Kidney epithelial cell (primary cell): Measurements from ENCODE around the gene CD28. TPM values are rescaled to one million over a fixed set of nuclear protein-coding genes. Genes with fewer than 3 reads are reported as not detected.
"Not testable (repeated sequence)": the region's sequence is repeated elsewhere in the genome, so short reads cannot be mapped to it uniquely, and the experiment has no call there.

ENCODE experiments used
- DNase-seq: peaks from one replicate; pipeline ENCODE4 v3.0.0-alpha.2; 2010; ENCODE audit warnings: low read depth
- H3K27me3 ChIP-seq: 2 replicates; pipeline ENCODE4 v1.6.0; 2011; ENCODE audit warnings: low read length; ENCODE audit not compliant: control insufficient read depth, insufficient read depth
- H3K36me3 ChIP-seq: 2 replicates; pipeline ENCODE4 v1.5.1; 2011; ENCODE audit warnings: low read length; ENCODE audit not compliant: control insufficient read depth, insufficient read depth
- H3K4me3 ChIP-seq: 2 replicates; pipeline ENCODE4 v1.5.1; 2011; ENCODE audit warnings: low read depth, mild to moderate bottlenecking, control low read depth, low read length
- CTCF ChIP-seq: IDR thresholded peaks from 2 replicates; pipeline ENCODE4 v1.5.1; 2011; ENCODE audit warnings: mild to moderate bottlenecking, moderate library complexity, low read length, control low read depth, inconsistent platforms; ENCODE audit not compliant: insufficient read depth, poor library complexity, severe bottlenecking
- total RNA-seq: library from RNA; depleted of rRNA; stranded (reverse); fragments of >200 nt; gene quantifications from 2 replicates; pipeline ENCODE4 v1.2.3, GENCODE V29; 2015

Gene CD28
- total RNA-seq, 1 donor from 2014 or later = not detected

DNA sequence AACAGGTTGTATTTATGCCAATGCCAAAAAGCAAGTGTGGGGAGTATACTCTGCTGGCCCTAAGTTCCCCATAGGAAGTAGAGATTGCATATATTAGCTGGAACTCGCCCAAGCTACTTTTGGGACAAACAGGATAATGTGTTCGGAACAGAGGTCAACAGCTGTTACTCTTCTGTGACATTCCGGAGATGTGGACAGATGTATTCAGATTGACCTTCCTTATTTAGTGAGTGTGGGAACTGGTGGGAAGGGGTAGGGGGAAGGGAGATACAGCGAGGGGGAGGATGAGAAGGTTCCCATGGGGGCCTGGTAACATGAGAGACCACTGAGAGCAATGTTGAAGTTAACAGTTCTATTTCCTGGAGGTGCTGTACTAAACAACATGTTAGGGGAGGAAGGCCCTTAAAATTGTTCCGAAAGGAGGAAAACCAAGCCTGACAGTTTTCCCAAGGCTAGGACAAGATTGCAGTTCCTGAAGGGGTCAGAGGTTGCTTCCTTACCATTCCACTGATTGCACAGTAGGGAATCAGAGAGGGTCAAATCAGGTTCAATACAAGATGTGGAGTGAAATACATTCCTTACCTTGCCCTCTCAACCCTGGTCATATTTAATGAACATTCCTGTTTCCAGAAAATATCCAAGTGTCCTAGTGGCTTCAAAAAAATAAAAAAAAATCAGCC is 14.3 kb upstream of the CD28 start:
- TF ChIP-seq CTCF = no peak
- H3K36me3 ChIP-seq = no peaks in the 10 kb centered on the region
- no peak overlapping the region for H3K4me3 ChIP-seq
- H3K27me3 ChIP-seq = no peaks in the 10 kb centered on the region
- DNase-seq = no peak

- no peak for TF ChIP-seq CTCF
- H3K4me3 ChIP-seq = no peak overlapping the region
- DNase-seq = no peak
- no peaks in the 10 kb centered on the region for H3K27me3 ChIP-seq
- no peaks in the 10 kb centered on the region for H3K36me3 ChIP-seq
Measured at GRCh38 chr2:203693242-203693879, 13.1 kb upstream of the CD28 start.

GRCh38 chr2:203694191-203694590 is 12.2 kb upstream of the CD28 start:
- no peaks in the 10 kb centered on the region for H3K27me3 ChIP-seq
- no peak for TF ChIP-seq CTCF
- no peak for DNase-seq
- no peak overlapping the region for H3K4me3 ChIP-seq
- H3K36me3 ChIP-seq = no peaks in the 10 kb centered on the region

GRCh38 chr2:203697190-203697589 is 9.2 kb upstream of the CD28 start:
- Histone ChIP-seq H3K27me3 (no peaks in the 10 kb centered on the region), H3K4me3 (no peak overlapping the region), H3K36me3 (no peaks in the 10 kb centered on the region)
- no peak for DNase-seq
- TF ChIP-seq CTCF = no peak

- not testable (repeated sequence) for H3K27me3 ChIP-seq, DNase-seq, H3K4me3 ChIP-seq, H3K36me3 ChIP-seq
Measured at GRCh38 chr2:203697763-203698162, 8.7 kb upstream of the CD28 start.

DNA sequence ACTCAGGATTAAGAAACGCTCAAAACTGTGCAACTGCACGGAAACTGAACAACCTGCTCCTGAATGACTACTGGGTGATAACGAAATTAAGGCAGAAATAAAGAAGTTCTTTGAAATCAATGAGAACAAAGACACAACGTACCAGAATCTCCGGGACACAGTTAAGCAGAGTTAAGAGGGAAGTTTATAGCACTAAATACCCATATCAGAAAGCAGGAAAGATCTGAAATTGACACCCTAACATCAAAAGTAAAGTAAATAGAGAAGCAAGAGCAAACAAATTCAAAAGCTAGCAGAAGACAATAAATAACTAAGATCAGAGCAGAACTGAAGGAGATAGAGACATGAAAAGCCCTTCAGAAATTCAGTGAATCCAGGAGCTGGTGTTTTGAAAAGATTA is 8.0 kb upstream of the CD28 start:
- DNase-seq, H3K4me3 ChIP-seq: not testable (repeated sequence)

DNA sequence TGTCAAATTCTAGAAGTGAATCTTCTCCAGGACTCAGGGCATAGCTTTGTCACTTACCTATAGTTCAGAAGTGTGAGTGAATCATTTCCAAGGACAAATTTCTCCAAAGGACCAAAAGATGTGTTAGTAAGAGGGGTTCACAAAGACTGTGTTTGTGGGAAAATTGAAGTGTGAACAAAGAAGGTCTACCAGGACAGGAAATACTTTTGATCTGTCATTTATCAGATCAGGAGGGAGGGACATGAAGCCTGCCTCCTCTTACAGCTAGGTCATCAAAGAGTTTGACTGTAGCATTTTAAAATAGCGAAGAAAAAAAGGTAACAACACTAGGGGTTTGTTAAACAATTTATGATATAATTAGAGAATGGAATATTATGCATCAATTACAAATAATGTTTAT is 2.0 kb upstream of the CD28 start:
- Histone ChIP-seq H3K36me3 (no peaks in the 10 kb centered on the region), H3K4me3 (no peak overlapping the region), H3K27me3 (no peaks in the 10 kb centered on the region)
- DNase-seq = no peak
- no peak for TF ChIP-seq CTCF

More for the DNA sequence above, 8.0 kb upstream of the CD28 start:
- H3K36me3 ChIP-seq, H3K27me3 ChIP-seq: not testable (repeated sequence)
